Left ventricle myocardium superior (tissue), 1 donor: ENCODE data around the gene GNG2. TPM values are rescaled to one million over a fixed set of nuclear protein-coding genes. Genes with fewer than 3 reads are reported as not detected.
A peak's percentile ranks its signal among the peaks of the same experiment; 100 is the strongest.

ENCODE experiments used
- ATAC-seq: fragments of 200-7000 bp; cut with Tn5 transposase; one replicate; pipeline ENCODE4 v1.9.1; 2020; ENCODE audit warnings: mild to moderate bottlenecking, moderate library complexity
- DNase-seq: peaks from one replicate; pipeline ENCODE4 v3.0.0-alpha.2; 2020
- intact Hi-C: fragments of 100-400 bp; cut with micrococcal nuclease; formaldehyde crosslinking; loops from one replicate; pipeline ENCODE4 v1.11.0; 2022
- total RNA-seq: library from RNA; stranded (reverse); fragmentation: NEBNext Ultra II Directional; extraction: Animal tissue kit (Norgen Biotek cat#: 25700); gene quantifications from one replicate; pipeline ENCODE4 v1.2.1, GENCODE V29; 2021
- donor health status: DM: no; HTN: yes; CAD: no; lungs with severe emphysema.

Gene GNG2
- total RNA-seq, 1 donor from 2014 or later = 10.3 TPM

- no peak for ATAC-seq
- intact Hi-C loops = no loop called here
- DNase-seq = no peak
These were observed 112.2 kb downstream of the GNG2 start for GRCh38 chr14:51972566-51972965.

- DNase-seq (no peak), ATAC-seq (no peak)
- intact Hi-C loops = no loop called here
These were observed 116.7 kb downstream of the GNG2 start for GRCh38 chr14:51977075-51977474.

GRCh38 chr14:51978681-51979085, 118.3 kb downstream of the GNG2 start:
- peak; percentile 56 for ATAC-seq
- intact Hi-C loops = no loop called here

GRCh38 chr14:51979088-51979709, 118.8 kb downstream of the GNG2 start:
- intact Hi-C loops = no loop called here
- ATAC-seq (peak; percentile 88), DNase-seq (peak; percentile 84)

More at GRCh38 chr14:51978681-51979085, 118.3 kb downstream of the GNG2 start:
- no peak for DNase-seq

- intact Hi-C loops = no loop called here
These were observed 120.9 kb downstream of the GNG2 start for GRCh38 chr14:51981218-51981854.

GRCh38 chr14:51988221-51988620, 127.8 kb downstream of the GNG2 start:
- intact Hi-C loops = no loop called here
- ATAC-seq (no peak), DNase-seq (no peak)

More at GRCh38 chr14:51981218-51981854, 120.9 kb downstream of the GNG2 start:
- ATAC-seq = no peak
- no peak for DNase-seq

- peak; percentile 97 for DNase-seq
- peak; percentile 99 for ATAC-seq
- intact Hi-C loops = no loop called here
These were observed 129.2 kb downstream of the GNG2 start, which contains the start of gene RTRAF for GRCh38 chr14:51989293-51990234. Gene RTRAF (plus strand): TSS chr14:51989546. CDS start chr14:51989640, 94 bp downstream.

- ATAC-seq (no peak), DNase-seq (no peak)
- intact Hi-C loops = no loop called here
These were observed 130.1 kb downstream of the GNG2 start for GRCh38 chr14:51990488-51990887.

GRCh38 chr14:51993285-51993920, 133.0 kb downstream of the GNG2 start:
- DNase-seq (no peak), ATAC-seq (no peak)
- intact Hi-C loops = no loop called here

- DNase-seq (no peak), ATAC-seq (peak; percentile 31)
- intact Hi-C loops = loop anchor here (5.0 kb wide), 2 partner anchors 76 to 136 kb away; no protein-coding TSS in a partner anchor
These were observed 135.8 kb downstream of the GNG2 start for GRCh38 chr14:51996148-51996746.

GRCh38 chr14:51998348-51998747, 137.9 kb downstream of the GNG2 start:
- no peak for ATAC-seq
- no peak for DNase-seq
- intact Hi-C loops = loop anchor here (5.0 kb wide), 2 partner anchors 74 to 134 kb away; no protein-coding TSS in a partner anchor

GRCh38 chr14:51999084-51999483, 138.7 kb downstream of the GNG2 start:
- intact Hi-C loops = loop anchor here (5.0 kb wide), 2 partner anchors 73 to 133 kb away; no protein-coding TSS in a partner anchor
- no peak for DNase-seq
- no peak for ATAC-seq

GRCh38 chr14:52000019-52000582, 139.7 kb downstream of the GNG2 start:
- intact Hi-C loops = no loop called here
- no peak for ATAC-seq
- DNase-seq = no peak

- intact Hi-C loops = no loop called here
- ATAC-seq = no peak
- DNase-seq = no peak
These were observed 140.3 kb downstream of the GNG2 start for GRCh38 chr14:52000696-52001095.

GRCh38 chr14:52002542-52002941, 142.1 kb downstream of the GNG2 start:
- ATAC-seq (peak; percentile 55), DNase-seq (peak; percentile 17)
- intact Hi-C loops = no loop called here

- intact Hi-C loops = no loop called here
- peak; percentile 87 for ATAC-seq
- DNase-seq = no peak
These were observed 142.9 kb downstream of the GNG2 start for GRCh38 chr14:52003324-52003723.

GRCh38 chr14:52005625-52006024, 145.2 kb downstream of the GNG2 start:
- ATAC-seq = no peak
- intact Hi-C loops = no loop called here
- no peak for DNase-seq

- no peak for ATAC-seq
- DNase-seq = no peak
- intact Hi-C loops = no loop called here
These were observed 145.9 kb downstream of the GNG2 start for GRCh38 chr14:52006361-52006760.
